Parietal lobe (tissue), 1 donor: ENCODE results near the gene PLP1. TPM values are rescaled to one million over a fixed set of nuclear protein-coding genes. Genes with fewer than 3 reads are reported as not detected.

ENCODE experiments used
- total RNA-seq: library from RNA; depleted of rRNA; stranded (reverse); fragments of >200 nt; gene quantifications from one replicate; pipeline ENCODE4 v1.2.3, GENCODE V29; 2014

PLP1 gene
- 19.4 TPM for total RNA-seq

GRCh38 chrX:103776546-103776945 is at the start of gene PLP1:
Gene PLP1 (plus strand): TSS chrX:103776840. CDS start chrX:103776996, 156 bp downstream.

GRCh38 chrX:103831803-103832544 is 55.3 kb downstream of the PLP1 start, which contains the start of gene RAB9B:
Gene RAB9B (minus strand): TSS chrX:103832257. CDS start chrX:103825784, 6,473 bp downstream.

Other genes starting within 250 kb of the PLP1 start
- gene TCEAL4, start 191.3 kb upstream of the PLP1 start, total RNA-seq: 55.1 TPM
- gene TCEAL3, start 168.9 kb upstream of the PLP1 start, total RNA-seq: 11.3 TPM
- gene TCEAL1, start 147.9 kb upstream of the PLP1 start, total RNA-seq: 37.2 TPM
- 230 TPM for gene MORF4L2, start 90.1 kb upstream of the PLP1 start, total RNA-seq
- gene TMEM31, start 65.9 kb upstream of the PLP1 start, total RNA-seq: not detected
- 42.9 TPM for gene RAB9B, start 55.4 kb downstream of the PLP1 start, total RNA-seq
- gene TMSB15B, start 185.8 kb downstream of the PLP1 start, total RNA-seq: 49.1 TPM
- not detected for gene H2BW1, start 236.9 kb downstream of the PLP1 start, total RNA-seq